Choroid plexus epithelial cell (primary cell): ENCODE results near the gene NUP93.

ENCODE experiments used
- DNase-seq: peaks from one replicate; pipeline ENCODE4 v3.0.0-alpha.2; 2010; ENCODE audit warnings: low read depth
- H3K4me3 ChIP-seq: 2 replicates; pipeline ENCODE4 v1.5.1; 2011; ENCODE audit warnings: low read depth, mild to moderate bottlenecking, control low read depth, low read length, moderate library complexity
- CTCF ChIP-seq: conservative IDR thresholded peaks from 2 replicates; pipeline ENCODE4 v1.5.1; 2011; ENCODE audit warnings: low read depth, mild to moderate bottlenecking, control low read depth, inconsistent platforms, low read length, moderate library complexity

NUP93 gene

GRCh38 chr16:56749672-56750491, 20.0 kb downstream of the NUP93 start:
- no peak for TF ChIP-seq CTCF
- no peak for DNase-seq
- H3K4me3 ChIP-seq: no peak overlapping the region

GRCh38 chr16:56753410-56753809, 23.5 kb downstream of the NUP93 start:
- no peak for TF ChIP-seq CTCF
- H3K4me3 ChIP-seq: no peak overlapping the region
- DNase-seq: peak; percentile 48

- no peak overlapping the region for H3K4me3 ChIP-seq
- DNase-seq: no peak
- TF ChIP-seq CTCF: no peak
Observed at GRCh38 chr16:56755038-56755437, 25.1 kb downstream of the NUP93 start.

GRCh38 chr16:56758432-56758831, 28.5 kb downstream of the NUP93 start:
- no peak for DNase-seq
- H3K4me3 ChIP-seq: no peak overlapping the region
- TF ChIP-seq CTCF: no peak

GRCh38 chr16:56758930-56759329, 29.0 kb downstream of the NUP93 start:
- no peak overlapping the region for H3K4me3 ChIP-seq
- DNase-seq: no peak
- TF ChIP-seq CTCF: no peak

- H3K4me3 ChIP-seq: no peak overlapping the region
- TF ChIP-seq CTCF: no peak
- no peak for DNase-seq
Observed at GRCh38 chr16:56763291-56763916, 33.5 kb downstream of the NUP93 start.

- DNase-seq: no peak
- no peak for TF ChIP-seq CTCF
Observed at GRCh38 chr16:56764835-56765234, 34.9 kb downstream of the NUP93 start.

More at GRCh38 chr16:56764835-56765234, 34.9 kb downstream of the NUP93 start:
- H3K4me3 ChIP-seq: no peak overlapping the region
